Naive B cell (primary cell): ENCODE measurements around the gene IL1RAPL1. TPM values are rescaled to one million over a fixed set of nuclear protein-coding genes. Genes with fewer than 3 reads are reported as not detected.

Experiments used
- ATAC-seq, 2 donors: fragments of 150-1000 bp; cut with Tn5 transposase; 2 replicates each; pipeline ENCODE4 v1.10.0; 2021; ENCODE audit warnings: low read depth in 2 of 2, mild to moderate bottlenecking in 2 of 2, moderate library complexity in 2 of 2
- DNase-seq: peaks from one replicate; pipeline ENCODE4 v3.0.0; 2022
- H3K27ac Mint-ChIP-seq, 6 donors: one replicate each; pipeline ENCODE4 v1.8.0; 2020 to 2022; ENCODE audit warnings: mild to moderate bottlenecking in 6 of 6, mixed read lengths in 6 of 6, moderate library complexity in 5 of 6, inconsistent platforms in 2 of 6
- H3K27me3 Mint-ChIP-seq, 3 donors: one replicate each; pipeline ENCODE4 v1.8.0; 2021 to 2022; ENCODE audit warnings: mixed read lengths in 3 of 3, mild to moderate bottlenecking in 1 of 3
- H3K36me3 Mint-ChIP-seq, 2 donors: one replicate each; pipeline ENCODE4 v1.8.0; 2020 to 2022; ENCODE audit warnings: mixed read lengths in 2 of 2, inconsistent platforms in 1 of 2, mild to moderate bottlenecking in 1 of 2
- H3K4me1 Mint-ChIP-seq, 3 donors: one replicate each; pipeline ENCODE4 v1.8.0; 2020 to 2022; ENCODE audit warnings: mixed read lengths in 3 of 3, inconsistent platforms in 1 of 3, mild to moderate bottlenecking in 1 of 3, moderate library complexity in 1 of 3
- H3K4me3 Mint-ChIP-seq, 8 donors: one replicate each; pipeline ENCODE4 v1.8.0; 2020 to 2022; ENCODE audit warnings: mild to moderate bottlenecking in 8 of 8, mixed read lengths in 8 of 8, moderate library complexity in 8 of 8, inconsistent platforms in 2 of 8
- H3K9me3 Mint-ChIP-seq, 7 donors: one replicate each; pipeline ENCODE4 v1.8.0; 2020 to 2022; ENCODE audit warnings: mixed read lengths in 7 of 7, mild to moderate bottlenecking in 5 of 7, inconsistent platforms in 2 of 7, moderate library complexity in 1 of 7
- polyA plus RNA-seq, 6 donors: library from polyadenylated mRNA; unstranded; fragments of 300-500 nt; fragmentation: Illumina TruSeq; gene quantifications; one replicate each; pipeline ENCODE4 v1.2.3, GENCODE V29; 2021; ENCODE audit warnings: low read depth in 6 of 6

IL1RAPL1 gene
- not detected for polyA plus RNA-seq

DNA sequence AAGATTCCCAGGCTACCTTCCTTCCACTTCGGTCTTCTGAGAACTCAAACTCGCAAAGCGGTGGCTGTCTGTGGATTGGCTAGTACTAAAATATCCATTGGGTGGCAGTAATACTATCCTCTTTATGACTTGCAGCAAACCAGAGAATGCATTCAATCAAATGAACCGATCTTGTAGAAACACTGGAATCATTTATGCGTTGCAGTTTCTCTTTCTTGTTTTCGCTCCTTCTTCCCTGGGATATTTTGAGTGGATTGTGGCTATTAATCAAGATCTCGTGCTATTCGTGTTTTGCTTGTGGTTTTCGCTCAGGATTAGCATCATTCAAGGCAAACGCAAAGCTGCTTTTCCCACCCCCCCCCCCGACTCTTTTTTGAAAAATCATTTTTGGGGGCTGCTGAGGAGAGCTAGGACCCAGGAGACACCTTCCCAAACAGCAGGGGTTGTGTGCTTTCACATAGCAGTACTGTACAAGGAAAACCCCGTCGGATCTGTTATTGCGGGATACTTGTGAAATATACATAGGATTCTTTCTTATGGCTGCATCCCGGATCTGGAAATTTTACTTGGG lies at the start of gene IL1RAPL1:
Gene IL1RAPL1 (plus strand): TSS at position 466 of the 571 bp plus-strand sequence.
- no peaks in the 10 kb centered on the region for H3K4me1 Mint-ChIP-seq
- H3K27ac Mint-ChIP-seq = no peak within 1 kb of the TSS
- no peaks in the 10 kb centered on the region for H3K36me3 Mint-ChIP-seq
- ATAC-seq (no peak), DNase-seq (no peak)
- no peak within 1 kb of the TSS for H3K4me3 Mint-ChIP-seq
- peaks cover 0 to 15% (median 0%) of the 10 kb centered on the region in 7 donors for H3K9me3 Mint-ChIP-seq
- peaks cover 0 to 6% (median 0%) of the 10 kb centered on the region in 3 donors for H3K27me3 Mint-ChIP-seq

DNA sequence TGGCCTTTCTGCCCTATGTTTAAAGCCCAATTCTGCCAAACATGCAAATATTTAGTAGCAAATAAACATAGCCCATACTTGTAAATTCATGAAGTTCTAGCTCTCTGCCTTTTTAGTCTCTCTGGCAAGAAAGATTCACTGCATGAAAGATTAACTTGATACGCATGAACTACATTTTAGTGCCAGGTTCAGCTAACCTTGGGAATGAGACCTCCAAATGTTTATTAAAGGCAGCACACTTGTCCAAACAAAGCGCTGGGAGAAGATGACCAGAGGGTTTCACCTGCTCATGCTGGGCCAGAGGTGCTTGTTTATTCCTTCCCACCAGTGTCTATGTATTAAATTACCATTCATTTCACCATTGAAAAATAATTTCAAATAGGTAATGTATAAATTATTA lies 44.5 kb upstream of the IL1RAPL1 start:
- H3K4me3 Mint-ChIP-seq = no peak overlapping the region
- no peak overlapping the region for H3K27ac Mint-ChIP-seq
- H3K4me1 Mint-ChIP-seq = no peaks in the 10 kb centered on the region
- DNase-seq (no peak), ATAC-seq (no peak)
- no peaks in the 10 kb centered on the region for H3K36me3 Mint-ChIP-seq
- no peaks in the 10 kb centered on the region for H3K27me3 Mint-ChIP-seq
- H3K9me3 Mint-ChIP-seq = peaks cover 0 to 16% (median 4%) of the 10 kb centered on the region in 7 donors

DNA sequence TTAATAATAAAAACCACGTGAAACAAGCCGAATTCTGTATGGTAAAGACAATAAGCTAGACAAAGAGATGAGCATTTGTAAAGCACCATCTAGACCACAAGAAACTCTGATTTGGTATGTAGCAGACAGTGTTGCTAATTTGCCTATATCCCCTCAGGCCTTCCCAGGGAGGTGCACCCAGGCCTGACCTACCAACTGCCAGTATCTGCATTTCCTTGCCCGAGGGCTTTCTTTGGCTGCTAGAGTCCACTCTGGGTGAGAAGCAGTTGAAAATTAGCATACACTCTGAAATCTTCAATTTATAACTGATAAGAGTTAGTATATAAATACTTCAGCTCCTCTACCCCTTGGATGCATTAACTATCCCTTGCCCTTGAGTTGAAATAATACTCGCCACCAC lies 37.4 kb upstream of the IL1RAPL1 start:
- peaks cover 0 to 7% (median 2%) of the 10 kb centered on the region in 7 donors for H3K9me3 Mint-ChIP-seq
- H3K27me3 Mint-ChIP-seq = no peaks in the 10 kb centered on the region
- H3K4me1 Mint-ChIP-seq = no peaks in the 10 kb centered on the region
- H3K4me3 Mint-ChIP-seq = no peak overlapping the region
- no peak overlapping the region for H3K27ac Mint-ChIP-seq
- no peaks in the 10 kb centered on the region for H3K36me3 Mint-ChIP-seq
- no peak for ATAC-seq
- no peak for DNase-seq

DNA sequence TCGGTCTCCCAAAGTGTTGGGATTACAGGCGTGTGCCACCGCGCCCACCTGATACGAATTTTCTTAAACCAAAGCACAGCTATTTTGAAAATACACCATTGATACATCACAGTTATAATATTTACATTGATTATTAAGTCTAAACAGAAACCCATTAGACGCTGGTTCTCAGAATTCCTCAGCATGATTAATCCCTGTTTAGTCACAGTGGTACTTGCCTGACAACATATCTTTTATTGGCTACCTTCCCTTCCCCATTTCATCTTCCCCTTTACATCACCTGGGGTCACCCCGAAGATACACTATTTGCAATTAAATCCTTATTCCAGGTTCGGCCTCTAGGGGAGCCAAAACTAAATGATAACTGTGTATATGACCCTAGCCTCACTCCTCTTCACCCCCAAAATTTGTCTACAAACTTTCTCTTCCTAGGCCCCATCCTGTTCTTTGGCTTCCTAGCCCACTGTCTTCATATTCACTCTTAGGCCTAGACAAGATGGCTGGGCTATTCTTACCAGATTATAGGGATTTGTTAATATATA lies 36.8 kb upstream of the IL1RAPL1 start:
- peaks cover 0 to 7% (median 2%) of the 10 kb centered on the region in 7 donors for H3K9me3 Mint-ChIP-seq
- H3K36me3 Mint-ChIP-seq = no peaks in the 10 kb centered on the region
- no peak overlapping the region for H3K27ac Mint-ChIP-seq
- DNase-seq = no peak
- H3K4me3 Mint-ChIP-seq = no peak overlapping the region
- ATAC-seq = no peak
- H3K27me3 Mint-ChIP-seq = no peaks in the 10 kb centered on the region
- H3K4me1 Mint-ChIP-seq = no peaks in the 10 kb centered on the region

DNA sequence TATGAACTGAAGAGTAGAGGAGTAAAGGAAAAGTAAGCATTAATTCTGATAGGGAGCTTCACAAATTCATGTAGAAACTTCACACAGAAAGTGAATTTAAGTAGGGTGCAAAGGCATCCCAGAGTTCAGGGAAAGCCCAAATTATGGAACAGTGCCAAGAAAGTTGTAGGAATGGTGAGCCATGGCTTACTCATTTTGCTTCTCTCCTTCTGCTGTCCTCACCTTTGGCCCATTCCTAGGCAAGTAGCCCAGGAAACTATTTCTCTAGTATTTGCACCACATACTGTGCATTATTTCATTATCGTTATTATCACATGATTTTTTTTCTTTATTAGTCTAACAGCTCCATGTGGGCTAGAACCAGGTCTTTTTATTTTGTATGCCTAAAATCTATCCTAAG lies 34.9 kb upstream of the IL1RAPL1 start:
- H3K9me3 Mint-ChIP-seq = peaks cover 1 to 15% (median 10%) of the 10 kb centered on the region in 7 donors
- no peak overlapping the region for H3K4me3 Mint-ChIP-seq
- H3K36me3 Mint-ChIP-seq = no peaks in the 10 kb centered on the region

DNA sequence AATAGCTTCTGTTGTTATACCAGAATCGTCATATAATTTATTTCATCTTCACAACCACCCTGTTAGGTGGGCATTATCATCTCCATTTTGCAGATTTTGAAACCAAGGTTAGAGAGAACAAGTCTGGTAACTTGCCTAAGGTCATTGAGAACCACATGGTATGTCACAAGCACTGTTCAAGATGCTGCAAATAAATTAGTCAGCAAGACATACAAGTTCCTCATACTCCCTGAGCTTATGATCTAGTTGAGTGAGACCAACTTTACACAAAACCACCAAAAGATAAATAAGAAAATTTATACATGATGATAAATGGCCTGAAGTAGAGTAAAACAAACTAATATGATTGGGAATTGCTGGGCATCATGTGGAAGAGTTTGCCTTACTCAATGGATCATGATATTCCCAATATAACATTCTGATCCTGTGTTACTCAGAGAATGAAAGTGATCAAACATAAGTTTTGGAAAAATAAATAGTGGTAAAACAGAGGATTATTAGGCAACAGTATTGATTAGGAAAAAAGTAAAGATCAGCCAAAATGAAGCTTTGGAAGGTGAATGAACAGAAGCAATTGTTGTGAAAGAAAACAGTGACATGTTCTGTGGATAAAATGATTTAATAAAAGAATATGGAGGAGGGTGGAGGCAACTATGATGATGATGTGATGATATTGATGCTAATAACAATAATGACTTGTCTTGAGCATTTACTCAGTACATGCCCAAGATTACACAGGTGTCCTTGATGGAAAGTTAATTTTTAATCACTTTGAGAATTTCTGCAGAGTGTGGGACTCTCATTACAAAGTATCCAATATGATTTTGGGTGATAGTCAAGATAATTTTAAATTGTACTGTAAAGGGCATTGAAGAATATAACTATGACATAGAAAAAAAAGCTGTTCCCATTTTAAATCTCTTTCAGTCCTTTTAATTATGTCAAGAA lies 34.1 kb upstream of the IL1RAPL1 start:
- DNase-seq = no peak
- no peak for ATAC-seq
- Mint-ChIP-seq H3K36me3 (no peaks in the 10 kb centered on the region), H3K27ac (no peak overlapping the region), H3K4me1 (no peaks in the 10 kb centered on the region), H3K4me3 (no peak overlapping the region), H3K9me3 (peaks cover 2 to 20% (median 13%) of the 10 kb centered on the region in 7 donors), H3K27me3 (no peaks in the 10 kb centered on the region)

More for the DNA sequence above, 34.9 kb upstream of the IL1RAPL1 start:
- H3K4me1 Mint-ChIP-seq = no peaks in the 10 kb centered on the region
- ATAC-seq (no peak), DNase-seq (no peak)
- no peaks in the 10 kb centered on the region for H3K27me3 Mint-ChIP-seq
- H3K27ac Mint-ChIP-seq = peak overlapping the region in 1 of 6 donors; percentile 88

DNA sequence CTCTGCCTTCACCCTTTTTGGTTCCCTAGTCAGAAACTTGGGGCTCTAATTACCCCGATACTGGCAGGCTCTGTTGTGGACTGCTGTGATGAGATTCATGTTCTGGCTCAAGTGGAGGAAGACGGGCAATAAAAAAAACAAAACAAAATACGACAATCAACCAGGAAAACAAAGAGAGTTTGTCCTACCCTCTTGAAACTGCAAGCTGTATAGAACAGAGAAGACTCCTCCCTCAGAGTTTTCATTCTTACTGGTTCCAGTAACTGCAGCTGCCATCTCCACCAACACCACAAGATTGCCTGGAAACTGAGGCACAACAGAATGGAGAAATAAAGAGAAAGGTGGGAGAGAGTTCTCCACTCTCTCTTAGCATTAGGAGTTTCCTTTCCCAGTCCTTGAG lies 11.1 kb upstream of the IL1RAPL1 start:
- DNase-seq = no peak
- Mint-ChIP-seq H3K4me3 (no peak overlapping the region), H3K27me3 (no peaks in the 10 kb centered on the region), H3K36me3 (no peaks in the 10 kb centered on the region), H3K9me3 (peaks cover 0 to 10% (median 2%) of the 10 kb centered on the region in 7 donors), H3K27ac (no peak overlapping the region), H3K4me1 (no peaks in the 10 kb centered on the region)
- no peak for ATAC-seq

DNA sequence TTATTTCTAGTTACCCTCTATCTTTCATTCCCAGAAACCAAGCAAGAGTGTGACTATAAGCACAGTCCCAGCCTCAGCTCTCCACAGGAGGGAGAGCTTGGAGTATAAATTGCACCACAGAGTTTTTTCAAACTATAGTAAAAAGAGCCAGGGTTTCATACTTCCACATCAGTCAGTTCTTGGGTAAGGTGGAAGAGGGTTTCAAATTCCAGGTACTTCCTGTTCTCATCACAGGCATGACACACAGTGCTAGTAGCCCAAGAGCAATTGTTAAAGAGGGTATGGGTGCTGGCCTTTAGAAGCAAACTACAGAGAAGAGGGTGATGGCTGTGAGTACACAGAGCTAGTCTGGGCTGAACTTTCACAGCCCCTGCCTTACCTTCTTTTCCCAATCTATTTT lies 5.7 kb upstream of the IL1RAPL1 start:
- H3K27ac Mint-ChIP-seq = no peak overlapping the region

DNA sequence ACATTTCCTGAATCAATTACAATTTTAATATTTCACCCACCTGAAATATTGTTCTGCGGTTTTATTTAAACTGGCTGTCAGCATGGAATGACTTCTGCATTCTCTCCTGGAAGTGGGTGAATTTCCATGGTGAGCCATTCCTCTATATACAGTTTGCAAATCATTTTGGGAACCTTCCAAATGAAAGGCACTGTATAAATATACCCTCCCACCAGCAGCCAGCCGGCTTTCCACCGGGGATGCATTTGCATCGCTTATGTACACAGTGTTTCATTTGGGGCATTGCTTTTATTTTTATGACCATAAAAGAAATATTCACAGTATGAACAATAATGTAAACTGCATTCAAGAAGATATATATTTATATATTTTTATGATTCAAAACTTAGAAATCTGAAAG lies 4.7 kb upstream of the IL1RAPL1 start:
- Mint-ChIP-seq H3K36me3 (no peaks in the 10 kb centered on the region), H3K9me3 (peaks cover 0 to 15% (median 3%) of the 10 kb centered on the region in 7 donors), H3K4me3 (no peak overlapping the region), H3K4me1 (no peaks in the 10 kb centered on the region), H3K27ac (no peak overlapping the region), H3K27me3 (peaks cover 0 to 6% (median 0%) of the 10 kb centered on the region in 3 donors)
- DNase-seq (no peak), ATAC-seq (no peak)

More for the DNA sequence above, 5.7 kb upstream of the IL1RAPL1 start:
- DNase-seq = no peak
- ATAC-seq = no peak
- Mint-ChIP-seq H3K27me3 (peaks cover 0 to 6% (median 0%) of the 10 kb centered on the region in 3 donors), H3K4me3 (no peak overlapping the region), H3K36me3 (no peaks in the 10 kb centered on the region), H3K9me3 (peaks cover 0 to 15% (median 5%) of the 10 kb centered on the region in 7 donors), H3K4me1 (no peaks in the 10 kb centered on the region)

DNA sequence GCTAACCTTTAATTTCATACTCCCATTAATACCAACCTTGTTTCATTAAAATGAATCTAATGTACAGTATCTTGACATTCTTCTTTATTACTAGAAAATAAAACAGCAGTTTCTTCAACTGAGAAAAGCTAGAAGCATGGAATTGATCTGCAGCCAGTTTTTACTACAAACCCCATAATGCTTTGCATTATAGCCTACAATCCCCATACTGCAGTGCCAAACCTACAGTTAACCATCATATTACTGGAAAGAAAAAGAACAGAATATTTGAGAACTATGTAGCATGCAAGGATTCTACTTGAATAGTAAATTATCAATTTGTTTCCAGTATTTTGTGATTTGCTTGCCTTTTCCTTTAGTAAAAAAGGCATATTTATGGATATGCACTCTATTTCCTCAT lies 3.2 kb upstream of the IL1RAPL1 start:
- Mint-ChIP-seq H3K27ac (no peak overlapping the region), H3K4me1 (no peaks in the 10 kb centered on the region), H3K36me3 (no peaks in the 10 kb centered on the region), H3K4me3 (no peak overlapping the region), H3K27me3 (peaks cover 0 to 6% (median 0%) of the 10 kb centered on the region in 3 donors), H3K9me3 (peaks cover 0 to 15% (median 3%) of the 10 kb centered on the region in 7 donors)
- ATAC-seq (no peak), DNase-seq (no peak)

DNA sequence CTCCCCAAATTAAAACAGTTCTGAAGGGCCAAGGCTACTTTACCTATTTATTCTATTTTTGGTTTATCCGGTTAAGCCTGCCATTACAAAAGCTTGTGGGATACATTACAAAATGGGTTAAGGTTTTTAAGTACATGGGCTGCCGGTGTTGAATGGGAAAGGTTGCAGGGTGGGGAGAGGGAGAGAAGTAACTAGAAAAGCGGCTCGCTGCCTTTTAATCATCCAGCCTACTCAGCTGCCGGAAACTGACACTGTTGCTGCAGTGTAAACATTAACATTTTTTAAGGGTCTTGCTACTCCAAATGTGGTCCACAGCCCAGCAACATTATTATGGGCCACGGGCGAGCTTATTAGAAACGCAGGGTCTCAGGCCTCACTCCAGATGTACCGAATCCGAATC lies 1.5 kb upstream of the IL1RAPL1 start:
- H3K9me3 Mint-ChIP-seq = peaks cover 0 to 15% (median 0%) of the 10 kb centered on the region in 7 donors
- H3K4me1 Mint-ChIP-seq = no peaks in the 10 kb centered on the region
- ATAC-seq = no peak
- H3K36me3 Mint-ChIP-seq = no peaks in the 10 kb centered on the region
- no peak overlapping the region for H3K27ac Mint-ChIP-seq
- H3K4me3 Mint-ChIP-seq = no peak overlapping the region
- peaks cover 0 to 6% (median 0%) of the 10 kb centered on the region in 3 donors for H3K27me3 Mint-ChIP-seq
- DNase-seq = no peak

DNA sequence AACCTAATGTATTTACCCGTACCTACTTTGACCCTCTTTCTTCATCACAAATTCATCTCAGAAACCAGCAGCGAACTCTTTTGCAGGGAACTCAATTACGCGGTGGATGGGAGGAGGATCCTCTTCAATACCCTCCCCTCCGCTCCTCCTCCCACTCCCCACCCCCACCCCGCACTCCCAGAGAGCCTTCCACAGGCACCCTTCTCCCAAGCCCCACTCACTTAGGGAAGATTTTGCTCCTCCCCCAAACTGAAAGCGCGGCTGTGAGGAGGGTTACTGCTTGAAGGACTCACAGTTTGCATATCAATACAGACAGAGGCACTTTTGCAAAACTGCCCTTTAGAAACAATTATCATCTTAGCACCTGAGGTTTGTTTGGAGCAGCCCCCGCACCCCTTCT lies 960 bp upstream of the IL1RAPL1 start:
- H3K4me1 Mint-ChIP-seq = no peaks in the 10 kb centered on the region
- peaks cover 0 to 6% (median 0%) of the 10 kb centered on the region in 3 donors for H3K27me3 Mint-ChIP-seq
- ATAC-seq = no peak
- no peak overlapping the region for H3K27ac Mint-ChIP-seq
- H3K9me3 Mint-ChIP-seq = peaks cover 0 to 15% (median 0%) of the 10 kb centered on the region in 7 donors
- no peaks in the 10 kb centered on the region for H3K36me3 Mint-ChIP-seq
- DNase-seq = no peak
- H3K4me3 Mint-ChIP-seq = no peak overlapping the region

DNA sequence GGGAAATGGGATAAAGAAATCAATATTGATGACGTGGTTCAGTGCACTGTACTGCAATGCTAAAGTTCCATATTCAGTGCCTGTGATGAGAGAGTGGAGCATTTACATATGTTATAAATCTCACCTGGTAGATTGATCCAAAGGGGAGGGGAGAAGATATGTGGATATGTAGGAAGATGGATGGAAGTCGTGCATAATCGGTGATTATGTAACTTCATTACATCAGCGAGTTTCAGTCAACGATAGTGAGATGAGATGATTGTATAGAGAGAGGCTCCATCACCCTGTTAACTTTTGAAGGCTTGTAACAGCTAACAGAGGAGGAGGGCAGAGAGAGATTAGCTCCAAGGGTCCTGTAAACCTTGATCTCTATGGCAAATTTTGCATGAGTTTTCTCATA lies 1.8 kb downstream of the IL1RAPL1 start:
- ATAC-seq (no peak), DNase-seq (no peak)
- peaks cover 0 to 15% (median 0%) of the 10 kb centered on the region in 7 donors for H3K9me3 Mint-ChIP-seq
- no peaks in the 10 kb centered on the region for H3K36me3 Mint-ChIP-seq
- H3K27me3 Mint-ChIP-seq = peaks cover 0 to 6% (median 0%) of the 10 kb centered on the region in 3 donors
- no peaks in the 10 kb centered on the region for H3K4me1 Mint-ChIP-seq
- H3K27ac Mint-ChIP-seq = no peak overlapping the region
- no peak overlapping the region for H3K4me3 Mint-ChIP-seq
